HG02885 (cell line): ENCODE data around the gene TBX1.

Source experiments
- ATAC-seq: cut with Tn5 transposase; IDR thresholded peaks from one replicate; pipeline ENCODE4 v1.9.1; 2021; ENCODE audit warnings: mild to moderate bottlenecking; ENCODE audit not compliant: unreplicated experiment, poor library complexity

Gene TBX1

DNA sequence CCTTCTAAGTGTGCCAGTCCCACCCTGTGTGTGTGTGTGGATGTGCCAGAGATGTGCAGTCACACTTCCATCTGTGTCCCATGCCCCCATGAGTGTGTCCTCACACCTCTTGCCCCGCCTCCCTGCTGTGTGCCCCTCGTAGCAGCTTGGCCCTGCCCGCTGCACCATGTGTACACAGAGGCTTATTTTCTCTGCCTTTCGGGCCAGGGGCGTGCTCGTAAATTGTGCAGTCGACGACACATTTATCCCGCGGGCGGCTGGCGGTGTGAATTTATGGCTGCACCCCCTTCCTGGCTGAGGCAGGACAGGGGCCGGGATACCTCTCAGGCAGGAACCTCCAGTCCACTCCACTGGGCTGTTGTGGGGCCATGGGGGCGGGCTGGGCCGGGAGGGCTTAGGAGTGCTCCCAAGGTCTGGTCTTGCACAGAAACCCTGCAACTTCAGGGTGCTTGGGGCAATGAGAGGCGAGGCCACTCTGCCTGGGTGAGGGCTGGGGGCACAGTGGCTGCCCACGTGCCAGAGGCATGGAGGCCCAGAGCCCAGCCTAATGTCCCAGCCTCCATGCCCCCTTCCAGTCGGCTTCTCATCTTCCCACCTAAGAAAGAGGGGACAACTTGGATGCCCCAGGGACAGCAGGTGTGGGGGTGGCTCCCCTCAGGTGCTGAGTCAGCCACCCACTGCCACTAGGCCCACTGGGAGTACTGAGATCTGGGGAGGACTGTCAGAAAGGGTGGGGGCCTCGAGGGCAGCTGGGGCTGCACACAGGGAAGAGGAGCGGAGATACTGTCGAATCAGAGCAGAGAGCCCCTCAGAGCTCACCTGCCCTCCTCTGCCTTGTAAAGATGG is 24.7 kb upstream of the TBX1 start:
- no peak for ATAC-seq

- no peak for ATAC-seq
Observed at GRCh38 chr22:19737846-19738663, 22.5 kb upstream of the TBX1 start.

- ATAC-seq: no peak
Observed at GRCh38 chr22:19738664-19739447, 21.7 kb upstream of the TBX1 start.

- ATAC-seq: no peak
Observed at GRCh38 chr22:19739448-19739895, 21.1 kb upstream of the TBX1 start.

- no peak for ATAC-seq
Observed at GRCh38 chr22:19739911-19740449, 20.6 kb upstream of the TBX1 start.

DNA sequence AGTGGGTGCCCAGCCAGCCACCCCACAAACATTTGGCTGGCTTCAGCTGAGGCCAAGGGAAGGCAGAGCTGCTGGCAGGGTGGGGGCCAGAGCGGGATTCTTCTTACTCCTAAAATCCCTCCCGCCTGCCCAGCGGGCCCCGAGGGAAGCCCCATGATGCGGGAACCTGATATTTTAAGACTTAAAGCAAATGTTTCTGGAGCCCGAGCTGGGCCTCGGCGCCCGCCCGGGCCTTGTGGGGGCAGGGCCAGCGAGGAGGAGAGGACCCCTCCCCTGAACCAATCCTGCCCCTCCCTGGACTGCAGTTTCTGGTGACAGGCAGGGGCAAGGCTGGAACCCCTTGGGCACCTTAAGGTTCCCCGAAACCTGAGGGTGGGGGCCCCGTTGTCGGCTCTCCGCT is 20.0 kb upstream of the TBX1 start:
- ATAC-seq: no peak

- ATAC-seq: no peak
Observed at GRCh38 chr22:19741053-19741452, 19.5 kb upstream of the TBX1 start.

DNA sequence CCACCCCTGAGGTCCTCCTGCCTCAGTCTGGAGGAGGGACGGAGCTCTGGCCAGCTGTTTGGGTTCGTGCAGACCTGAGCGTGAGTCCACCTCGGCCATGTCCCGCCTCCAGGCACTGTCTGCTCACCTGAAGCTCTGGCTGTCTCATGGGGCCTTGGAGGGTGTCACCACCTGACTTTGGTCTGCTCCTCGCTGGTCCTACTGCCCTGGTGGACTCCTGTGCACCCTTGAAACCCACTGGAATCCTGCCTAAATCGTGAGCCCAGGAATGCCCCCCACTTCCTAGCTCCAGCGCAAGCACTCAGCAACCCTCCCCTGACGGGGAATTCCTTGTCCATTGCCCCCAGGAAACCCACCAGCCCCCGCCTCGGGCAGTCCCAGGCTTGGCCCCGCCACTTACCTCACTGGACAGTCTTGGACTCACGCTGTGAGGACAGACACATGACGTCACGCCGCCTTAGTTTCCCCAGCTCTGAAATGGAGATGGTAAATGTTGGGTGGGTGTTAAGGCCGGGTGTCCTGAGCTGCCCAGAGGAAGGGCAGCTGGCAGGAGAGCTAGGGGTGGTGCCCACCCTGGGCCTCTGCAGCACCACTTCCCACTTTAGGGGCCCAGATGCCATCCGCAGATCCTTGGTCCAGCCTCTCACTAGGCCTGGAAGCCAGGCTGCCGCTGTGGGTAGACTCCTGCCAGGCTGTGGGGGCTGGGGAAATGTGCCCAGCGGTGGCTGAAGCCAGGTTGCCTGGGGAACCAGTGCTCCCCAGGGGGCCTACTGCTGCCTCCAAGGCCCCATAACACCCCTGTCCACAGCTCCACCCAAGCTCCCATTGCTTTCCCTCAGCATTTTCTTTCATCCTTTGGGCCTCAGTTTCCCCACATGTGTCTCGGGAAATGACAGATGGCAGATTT is 18.2 kb upstream of the TBX1 start:
- ATAC-seq: no peak

GRCh38 chr22:19743081-19743480 is 17.5 kb upstream of the TBX1 start:
- no peak for ATAC-seq

DNA sequence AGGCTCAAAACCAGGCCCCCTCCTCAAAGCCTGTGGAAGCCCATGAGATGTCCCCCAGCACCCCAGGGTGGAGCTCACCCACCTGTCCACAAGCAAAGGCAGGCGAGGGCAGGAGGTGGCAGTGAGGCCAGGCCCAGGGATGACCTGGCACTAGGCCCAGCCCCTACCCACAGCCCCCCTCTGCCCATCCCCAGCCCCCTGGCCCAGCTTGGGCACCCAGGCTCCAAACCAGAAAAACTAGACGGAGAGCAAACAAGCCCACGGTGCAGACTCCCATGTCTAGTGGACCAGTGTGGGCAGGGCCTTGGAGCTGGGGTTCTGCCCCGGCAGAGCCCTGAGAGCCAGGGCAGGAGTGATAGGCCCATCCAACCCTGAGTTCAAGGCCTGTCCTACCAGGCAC is 16.9 kb upstream of the TBX1 start:
- ATAC-seq: no peak

- ATAC-seq: no peak
Observed at GRCh38 chr22:19744350-19745006, 16.1 kb upstream of the TBX1 start.

DNA sequence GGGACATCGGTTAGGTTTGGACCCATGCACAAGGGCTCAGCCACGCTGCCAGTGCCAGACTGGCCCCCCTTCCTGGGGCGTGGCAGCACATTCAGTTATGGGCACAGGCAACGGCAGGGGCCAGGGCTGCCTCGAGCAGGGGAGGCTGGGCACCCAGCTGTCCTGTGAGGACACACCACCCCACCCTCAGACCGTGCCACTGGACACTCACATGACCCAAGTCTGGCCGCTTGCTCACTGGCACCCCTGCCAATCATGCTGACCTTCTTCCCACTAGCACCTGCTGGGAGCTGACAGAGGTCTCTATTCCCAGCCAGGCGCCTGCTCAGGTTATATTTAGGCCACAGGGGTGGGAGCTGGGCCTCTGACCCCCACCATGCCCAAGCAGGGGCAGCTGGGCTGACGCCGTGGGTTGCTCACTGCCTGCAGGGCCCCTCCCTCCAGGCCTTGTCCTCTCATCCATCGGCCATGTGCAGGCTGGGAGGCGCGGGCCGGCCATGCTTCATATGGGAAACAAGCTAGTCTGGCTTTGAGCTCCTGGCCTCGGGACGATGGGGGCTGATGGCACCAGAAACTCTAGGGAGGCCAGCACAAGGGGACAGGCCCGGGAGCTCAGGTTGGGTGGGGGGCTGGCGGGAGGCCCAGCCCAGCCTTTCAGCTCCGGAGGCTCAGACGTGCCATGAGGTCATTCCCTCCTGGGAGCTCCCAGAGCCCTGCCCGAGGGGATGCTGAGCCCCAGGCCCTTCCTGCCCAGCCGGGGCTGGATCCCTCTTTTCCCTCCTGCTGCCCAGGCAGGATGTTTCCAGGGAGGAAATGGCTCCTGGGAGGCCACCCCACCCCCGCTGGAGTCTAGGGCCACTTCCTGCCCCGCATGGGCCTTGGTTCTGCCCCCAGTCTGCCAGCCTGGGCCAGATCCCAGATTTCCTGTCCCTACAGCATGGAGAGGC is 15.2 kb upstream of the TBX1 start:
- no peak for ATAC-seq

- no peak for ATAC-seq
Observed at GRCh38 chr22:19746726-19747125, 13.9 kb upstream of the TBX1 start.

GRCh38 chr22:19747551-19747950 is 13.0 kb upstream of the TBX1 start:
- no peak for ATAC-seq

DNA sequence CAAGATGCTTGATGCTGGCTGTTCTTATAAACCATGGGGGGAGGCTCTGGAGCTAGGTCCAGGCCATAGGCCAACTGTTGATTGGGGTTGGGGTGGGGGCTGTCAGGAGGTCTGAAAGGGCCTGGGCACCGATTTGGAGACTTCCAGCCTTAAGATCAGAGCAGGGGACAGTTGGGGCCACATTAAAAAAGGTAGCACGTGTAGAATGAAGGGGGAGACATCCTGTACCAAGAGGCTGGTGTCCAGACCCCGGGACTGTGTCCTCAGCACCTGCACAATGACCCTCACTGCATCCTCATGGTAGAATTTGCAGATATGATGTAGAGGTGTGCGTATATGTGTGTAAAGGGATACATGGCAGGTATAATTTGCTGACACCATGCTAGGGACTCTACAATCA is 12.4 kb upstream of the TBX1 start:
- no peak for ATAC-seq

GRCh38 chr22:19748991-19749664 is 11.4 kb upstream of the TBX1 start:
- no peak for ATAC-seq

DNA sequence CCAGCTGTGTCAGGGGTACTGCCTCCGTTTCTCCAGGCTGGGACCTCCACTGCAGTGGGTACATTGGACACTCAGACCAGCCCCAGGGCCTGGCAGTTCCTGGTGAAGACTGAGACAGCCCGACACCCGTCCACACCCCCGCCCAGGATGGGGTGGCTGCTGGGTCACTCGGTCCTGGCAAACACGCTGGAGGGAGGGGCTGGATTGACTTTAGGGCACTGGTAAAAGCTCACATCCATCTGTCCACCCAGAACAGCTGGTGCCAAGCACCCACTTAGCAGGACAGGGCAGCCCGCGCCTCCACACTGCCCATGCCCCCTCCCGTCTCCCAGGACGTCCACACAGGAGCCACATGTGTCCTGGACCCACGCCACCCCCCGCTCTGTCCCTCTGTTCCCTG is 10.7 kb upstream of the TBX1 start:
- ATAC-seq: no peak
